SKM-1 (cell line): ENCODE results near the gene RBM42.

ENCODE experiments used
- DNase-seq: peaks from one replicate; lab custom pipeline; 2025; ENCODE audit not compliant: unreplicated experiment; lab: John Stamatoyannopoulos, UW

RBM42 gene

GRCh38 chr19:35620001-35620400 lies 8.8 kb upstream of the RBM42 start:
- no peak for DNase-seq

GRCh38 chr19:35621708-35622107 lies 7.1 kb upstream of the RBM42 start:
- no peak for DNase-seq

- no peak for DNase-seq
Observed at GRCh38 chr19:35622750-35623149, 6.1 kb upstream of the RBM42 start.

GRCh38 chr19:35623327-35624010 lies 5.4 kb upstream of the RBM42 start:
- no peak for DNase-seq

- DNase-seq: no peak
Observed at GRCh38 chr19:35628264-35628564, 622 bp upstream of the RBM42 start.

- DNase-seq: no peak
Observed at GRCh38 chr19:35629332-35629633, 447 bp downstream of the RBM42 start.

- DNase-seq: no peak
Observed at GRCh38 chr19:35633727-35634440, 5.0 kb downstream of the RBM42 start.

- DNase-seq: no peak
Observed at GRCh38 chr19:35636651-35637050, 7.8 kb downstream of the RBM42 start.

GRCh38 chr19:35637165-35637564 lies 8.3 kb downstream of the RBM42 start:
- DNase-seq: no peak

- no peak for DNase-seq
Observed at GRCh38 chr19:35639321-35639639, 10.4 kb downstream of the RBM42 start.

GRCh38 chr19:35639863-35640262 lies 11.0 kb downstream of the RBM42 start:
- DNase-seq: no peak

GRCh38 chr19:35641515-35642151 lies 12.8 kb downstream of the RBM42 start, which contains the start of gene ETV2:
Gene ETV2, plus strand, starts transcription at chr19:35641745. Its CDS starts 716 bp downstream, at chr19:35642461.
- DNase-seq: no peak

GRCh38 chr19:35642312-35642711 lies 13.5 kb downstream of the RBM42 start:
- DNase-seq: no peak

GRCh38 chr19:35642798-35643254 lies 14.0 kb downstream of the RBM42 start:
- no peak for DNase-seq

- DNase-seq: peak; percentile 76
Observed at GRCh38 chr19:35643255-35644205, 14.7 kb downstream of the RBM42 start.

- peak; percentile 90 for DNase-seq
Observed at GRCh38 chr19:35644206-35644986, 15.6 kb downstream of the RBM42 start.

GRCh38 chr19:35644987-35645679 lies 16.3 kb downstream of the RBM42 start:
- peak; percentile 57 for DNase-seq

- DNase-seq: no peak
Observed at GRCh38 chr19:35645680-35646511, 17.1 kb downstream of the RBM42 start.
